DOHH2 (cell line): ENCODE data around the gene SVOPL.

ENCODE experiments used
- CTCF ChIP-seq: fragments of 200-600 bp; sonication (generic); IDR thresholded peaks from one replicate; pipeline ENCODE4 v1.5.1; 2014; ENCODE audit warnings: antibody characterized with exemption, mild to moderate bottlenecking, low read depth, low read length; ENCODE audit not compliant: poor library complexity, severe bottlenecking
- EZH2phosphoT487 ChIP-seq: fragments of 200-600 bp; sonication (generic); IDR thresholded peaks from 2 replicates; pipeline ENCODE4 v1.6.1; 2017; ENCODE audit warnings: borderline replicate concordance, mild to moderate bottlenecking, antibody characterized with exemption, low read length, moderate library complexity, mixed read lengths

GRCh38 chr7:138662991-138663320, 38.2 kb downstream of the SVOPL start:
- TF ChIP-seq CTCF = no peak
- TF ChIP-seq EZH2phosphoT487 = no peak
